ENCODE data around the gene ADAMTS4. TPM values are rescaled to one million over a fixed set of nuclear protein-coding genes. Genes with fewer than 3 reads are reported as not detected.

ADAMTS4 gene
- total and polyA plus RNA-seq, 2 donors (not counting 3 experiments of a cell fraction or from before 2014, with no cell fraction given) = 2.5 to 13.6 TPM

DNA sequence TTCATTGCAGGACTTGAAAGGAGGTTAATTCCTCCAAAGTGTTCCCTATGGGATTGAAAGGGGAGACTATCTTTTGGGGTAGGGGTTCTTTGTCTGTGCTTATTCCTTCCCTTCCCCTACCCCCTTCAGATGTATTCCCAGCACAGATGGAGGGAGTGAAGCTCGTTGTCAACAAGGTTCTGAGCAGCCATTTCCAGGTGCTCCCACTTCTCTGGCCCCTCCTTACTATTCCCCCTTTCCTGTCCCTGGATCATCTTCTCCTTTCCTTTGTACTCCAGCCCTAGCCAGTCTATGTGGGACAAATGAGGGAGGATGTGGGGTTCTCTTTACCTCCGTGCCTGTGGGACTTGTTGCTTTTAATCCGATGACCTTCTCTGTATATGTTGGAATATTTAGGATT lies 27.9 kb upstream of the ADAMTS4 start:
- CTCF ChIA-PET = interaction anchor here (0.7 to 6.9 kb wide), 17 partner anchors 11 to 156 kb away, joined by 3 to 156 read pairs (median 9); partner anchors contain the start of genes ADAMTS4, CFAP126, FCER1G and NDUFS2
- DNase-seq (ENCODE audit: low read depth, low spot score) = no peak
- peak overlapping the region in 2 of 3 experiments; percentile 43 to 83 for H3K4me3 ChIP-seq (replicated peaks in 1 of 3; ENCODE audit: insufficient read depth in 1 of 3, low read depth in 1 of 3, low read length in 3 of 3)
- peaks cover 10% of the 10 kb centered on the region in 2 experiments for H3K36me3 ChIP-seq (ENCODE audit: control insufficient read depth in 2 of 2, extremely low read depth in 1 of 2, insufficient read depth in 2 of 2, low read length in 2 of 2)
- H3K9ac ChIP-seq (replicated peaks; ENCODE audit: extremely low read depth, insufficient read depth, low read length) = peak overlapping the region; percentile 71
- POLR2A ChIA-PET = no interaction called here
- peak; percentile 31 for FAIRE-seq
- H3K27ac ChIP-seq (ENCODE audit: insufficient read depth, low read depth, low read length) = no peak overlapping the region
- peaks cover 18% of the 10 kb centered on the region for H3K4me1 ChIP-seq (ENCODE audit: control insufficient read depth, extremely low read depth, insufficient read depth, low read length)
- intact Hi-C loops (cut with micrococcal nuclease) = loop anchor here (1.0 kb wide), 4 partner anchors 65 to 156 kb away; partner anchors contain the start of gene SDHC
- dilution Hi-C loops (cut with MboI; ENCODE audit: extremely low pct_ligation_motif_present, low sequenced_read_pairs) = no loop called here
- no peaks in the 10 kb centered on the region for H3K79me2 ChIP-seq (ENCODE audit: control insufficient read depth, insufficient read depth, low read length)
- H4K20me1 ChIP-seq (replicated peaks; ENCODE audit: control insufficient read depth, extremely low read depth, insufficient read depth, low read length) = no peaks in the 10 kb centered on the region
- peak overlapping the region; percentile 80 for H3K4me2 ChIP-seq (ENCODE audit: insufficient read depth, low read length)
- H3K9me3 ChIP-seq (replicated peaks; ENCODE audit: control insufficient read depth, insufficient read depth, low read length) = no peaks in the 10 kb centered on the region
- no peaks in the 10 kb centered on the region for H3K27me3 ChIP-seq (ENCODE audit: control insufficient read depth in 2 of 2, insufficient read depth in 2 of 2, low read length in 2 of 2)
- no peak overlapping the region for H2AFZ ChIP-seq (ENCODE audit: low read depth, low read length)
- no peaks in the 10 kb centered on the region for H3K9me1 ChIP-seq (replicated peaks; ENCODE audit: control insufficient read depth, extremely low read depth, insufficient read depth, low read length)
- BruUV-seq (replicated peaks) = TSS peak; percentile 14
- TF ChIP-seq EZH2 (IDR thresholded peaks at IDR 0.05; ENCODE audit: borderline replicate concordance, low read depth, low read length, severe bottlenecking) (no peak), POLR2AphosphoS5 (IDR thresholded peaks at IDR 0.05; ENCODE audit: insufficient read depth, low read depth, low read length) (no peak), POLR2A (IDR thresholded peaks at IDR 0.05; ENCODE audit: low read depth, low read length) (no peak), GATA2 (IDR thresholded peaks at IDR 0.05; ENCODE audit: insufficient read depth, insufficient read length, low read depth, low read length) (no peak)

DNA sequence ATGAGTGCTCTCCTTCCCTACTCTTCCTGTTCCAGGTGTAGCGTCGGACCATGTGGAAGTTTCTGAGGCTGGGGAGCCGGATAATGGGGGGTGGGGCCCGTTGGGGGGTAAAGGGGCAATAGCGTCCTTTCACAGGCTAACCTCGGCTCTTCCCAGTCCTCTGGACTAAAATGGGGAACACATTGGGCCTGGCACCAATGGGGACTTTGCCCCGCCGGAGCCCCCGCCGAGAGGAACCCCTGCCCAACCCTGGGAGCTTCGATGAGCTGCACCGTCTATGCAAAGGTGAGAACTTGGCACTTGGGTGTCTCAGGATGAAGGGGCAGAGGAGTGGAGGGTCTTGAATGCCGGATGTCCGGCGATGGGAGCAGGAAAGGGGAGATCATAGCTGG lies 27.5 kb upstream of the ADAMTS4 start:
- H3K27me3 ChIP-seq (ENCODE audit: control insufficient read depth in 2 of 2, insufficient read depth in 2 of 2, low read length in 2 of 2) = no peaks in the 10 kb centered on the region
- POLR2A ChIA-PET = interaction anchor here (0.6 to 1.4 kb wide), 4 partner anchors 13 to 88 kb away, joined by 3 to 15 read pairs (median 6); partner anchors contain the start of genes NDUFS2 and PPOX
- no peaks in the 10 kb centered on the region for H4K20me1 ChIP-seq (replicated peaks; ENCODE audit: control insufficient read depth, extremely low read depth, insufficient read depth, low read length)
- H3K79me2 ChIP-seq (ENCODE audit: control insufficient read depth, insufficient read depth, low read length) = no peaks in the 10 kb centered on the region
- H2AFZ ChIP-seq (ENCODE audit: low read depth, low read length) = peak overlapping the region; percentile 79
- H3K4me1 ChIP-seq (ENCODE audit: control insufficient read depth, extremely low read depth, insufficient read depth, low read length) = peaks cover 18% of the 10 kb centered on the region
- FAIRE-seq = no peak
- H3K4me3 ChIP-seq (replicated peaks in 1 of 3; ENCODE audit: insufficient read depth in 1 of 3, low read depth in 1 of 3, low read length in 3 of 3) = peak overlapping the region; percentile 43 to 83 (median 59)
- H3K9me3 ChIP-seq (replicated peaks; ENCODE audit: control insufficient read depth, insufficient read depth, low read length) = no peaks in the 10 kb centered on the region
- no peaks in the 10 kb centered on the region for H3K9me1 ChIP-seq (replicated peaks; ENCODE audit: control insufficient read depth, extremely low read depth, insufficient read depth, low read length)
- CTCF ChIA-PET = interaction anchor here (0.7 to 6.9 kb wide), 26 partner anchors 10 to 261 kb away, joined by 3 to 156 read pairs (median 11); partner anchors contain the start of genes ADAMTS4, B4GALT3, CFAP126 and FCER1G
- DNase-seq (ENCODE audit: low read depth, low spot score) = no peak
- TF ChIP-seq GATA2 (IDR thresholded peaks at IDR 0.05; ENCODE audit: insufficient read depth, insufficient read length, low read depth, low read length) (no peak), MYC (IDR thresholded peaks at IDR 0.05; ENCODE audit: low read depth, low read length) (no peak), POLR2A (IDR thresholded peaks at IDR 0.05; ENCODE audit: low read depth, low read length) (no peak), EZH2 (IDR thresholded peaks at IDR 0.05; ENCODE audit: borderline replicate concordance, low read depth, low read length, severe bottlenecking) (no peak)
- H3K4me2 ChIP-seq (ENCODE audit: insufficient read depth, low read length) = peak overlapping the region; percentile 80
- peak overlapping the region; percentile 71 for H3K9ac ChIP-seq (replicated peaks; ENCODE audit: extremely low read depth, insufficient read depth, low read length)
- H3K27ac ChIP-seq (ENCODE audit: insufficient read depth, low read depth, low read length) = peak overlapping the region; percentile 31
- dilution Hi-C loops (cut with MboI; ENCODE audit: extremely low pct_ligation_motif_present, low sequenced_read_pairs) (no loop called here), intact Hi-C loops (cut with micrococcal nuclease) (no loop called here)
- H3K36me3 ChIP-seq (ENCODE audit: control insufficient read depth in 2 of 2, extremely low read depth in 1 of 2, insufficient read depth in 2 of 2, low read length in 2 of 2) = peaks cover 10% of the 10 kb centered on the region in 2 experiments
- BruUV-seq (replicated peaks) = no TSS peak

Measured in endothelial cell of umbilical vein (primary cell).